GM13976 (cell line): ENCODE data around the gene A1BG.

ENCODE experiments used
- DNase-seq: peaks from one replicate; pipeline ENCODE4 v3.0.0; 2012; ENCODE audit warnings: low spot score
- in situ Hi-C: fragments of 300-500 bp; cut with MboI; formaldehyde crosslinking; loops from one replicate; pipeline ENCODE4 v1.12.0; 2022; ENCODE audit warnings: low sequenced_read_pairs, mixed read lengths, inconsistent platforms; ENCODE audit not compliant: unreplicated experiment
- TF ChIP-seq, protein P1 (sequence below): IDR thresholded peaks from 2 replicates; pipeline ENCODE4 v1.5.1; 2012; ENCODE audit warnings: borderline replicate concordance, mild to moderate bottlenecking; ENCODE audit not compliant: insufficient read depth; ENCODE audit errors: extremely low read depth, missing control alignments, control extremely low read depth

The A1BG gene

DNA sequence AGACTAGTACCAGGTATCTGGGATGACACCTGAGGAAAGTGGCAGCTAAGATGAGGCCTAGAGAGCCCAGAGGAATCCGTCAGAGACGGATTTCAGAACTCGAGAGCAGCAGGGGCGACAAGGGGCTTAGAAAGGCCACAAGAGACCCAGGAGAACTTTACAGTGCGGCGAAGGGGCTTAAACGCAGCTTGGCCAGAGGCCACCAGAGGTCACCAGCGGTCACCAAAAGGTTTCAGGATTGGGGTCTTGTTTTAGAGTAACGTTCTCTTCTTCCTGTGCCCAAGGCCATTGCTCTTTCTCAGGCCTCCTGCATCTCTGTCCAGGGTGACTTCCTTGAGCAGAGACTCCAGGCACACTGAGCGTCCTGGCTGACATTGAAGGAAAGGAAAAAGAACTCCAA lies 24.3 kb downstream of the A1BG start:
- DNase-seq, result no peak
- in situ Hi-C loops, result no loop called here
- TF ChIP-seq, protein P1, sequence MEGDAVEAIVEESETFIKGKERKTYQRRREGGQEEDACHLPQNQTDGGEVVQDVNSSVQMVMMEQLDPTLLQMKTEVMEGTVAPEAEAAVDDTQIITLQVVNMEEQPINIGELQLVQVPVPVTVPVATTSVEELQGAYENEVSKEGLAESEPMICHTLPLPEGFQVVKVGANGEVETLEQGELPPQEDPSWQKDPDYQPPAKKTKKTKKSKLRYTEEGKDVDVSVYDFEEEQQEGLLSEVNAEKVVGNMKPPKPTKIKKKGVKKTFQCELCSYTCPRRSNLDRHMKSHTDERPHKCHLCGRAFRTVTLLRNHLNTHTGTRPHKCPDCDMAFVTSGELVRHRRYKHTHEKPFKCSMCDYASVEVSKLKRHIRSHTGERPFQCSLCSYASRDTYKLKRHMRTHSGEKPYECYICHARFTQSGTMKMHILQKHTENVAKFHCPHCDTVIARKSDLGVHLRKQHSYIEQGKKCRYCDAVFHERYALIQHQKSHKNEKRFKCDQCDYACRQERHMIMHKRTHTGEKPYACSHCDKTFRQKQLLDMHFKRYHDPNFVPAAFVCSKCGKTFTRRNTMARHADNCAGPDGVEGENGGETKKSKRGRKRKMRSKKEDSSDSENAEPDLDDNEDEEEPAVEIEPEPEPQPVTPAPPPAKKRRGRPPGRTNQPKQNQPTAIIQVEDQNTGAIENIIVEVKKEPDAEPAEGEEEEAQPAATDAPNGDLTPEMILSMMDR, result peak; percentile 13

DNA sequence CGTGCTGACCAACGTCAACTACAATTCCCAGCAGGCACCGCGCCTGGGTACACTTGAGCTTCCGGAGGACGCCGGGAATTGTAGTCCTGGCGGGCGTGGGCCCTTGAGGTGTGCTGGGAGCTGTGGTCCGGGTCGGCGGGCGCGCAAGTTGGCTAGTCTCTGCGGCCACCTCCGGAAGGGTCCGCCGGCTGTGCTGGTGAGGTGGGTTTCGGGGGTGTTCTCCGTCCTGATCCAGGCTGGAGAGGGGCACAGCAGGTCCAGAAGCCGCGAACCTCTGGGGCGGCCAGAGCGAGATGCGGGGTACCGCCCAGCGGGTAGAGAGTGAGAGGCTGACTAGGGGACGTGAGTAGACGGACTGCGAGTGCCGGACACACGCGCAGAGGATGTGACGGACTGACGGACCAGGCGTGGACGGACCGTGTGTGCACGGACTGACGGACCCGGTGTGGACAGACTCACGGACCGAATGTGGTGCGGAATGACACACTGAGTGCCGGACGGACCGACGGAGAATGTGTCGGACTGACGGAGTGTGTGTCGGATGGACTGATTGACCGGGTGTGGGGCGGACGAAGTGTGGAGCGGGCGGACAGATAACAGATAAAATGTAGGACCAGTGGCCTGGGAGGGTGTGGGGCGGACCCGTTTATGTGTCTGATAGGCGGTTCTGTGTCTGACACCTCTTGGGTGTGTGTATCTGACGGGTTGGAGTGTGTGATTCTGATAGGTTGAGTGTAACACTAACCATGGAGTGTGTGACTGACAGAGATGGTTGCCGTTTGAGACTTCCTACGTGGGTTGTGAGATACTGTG lies 26.2 kb downstream of the A1BG start, which contains the start of gene ZSCAN22:
TSS of gene ZSCAN22 (plus strand) at position 81 of the 813 bp plus-strand sequence. CDS start 7,809 bp downstream, outside the sequence.
- in situ Hi-C loops, result no loop called here
- peak; percentile 97 for DNase-seq
- TF ChIP-seq, protein P1, result no peak

DNA sequence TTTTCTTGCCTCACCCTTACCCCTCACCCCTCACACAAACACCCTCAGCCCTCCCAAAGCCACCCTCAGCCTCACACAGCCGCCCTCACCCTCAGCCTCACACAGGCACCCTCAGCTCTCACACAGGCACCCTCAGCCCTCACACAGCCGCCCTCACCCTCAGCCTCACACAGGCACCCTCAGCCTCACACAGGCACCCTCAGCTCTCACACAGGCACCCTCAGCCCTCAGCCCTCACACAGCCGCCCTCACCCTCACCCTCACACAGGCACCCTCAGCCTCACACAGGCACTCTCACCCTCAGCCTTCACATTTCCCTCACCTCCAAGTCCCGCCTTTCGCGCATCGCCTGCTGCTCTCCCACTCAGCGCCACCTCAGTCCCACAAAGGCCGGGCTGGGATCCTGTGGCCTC lies 26.8 kb downstream of the A1BG start:
- in situ Hi-C loops, result no loop called here
- no peak for DNase-seq
- TF ChIP-seq, protein P1, result no peak

DNA sequence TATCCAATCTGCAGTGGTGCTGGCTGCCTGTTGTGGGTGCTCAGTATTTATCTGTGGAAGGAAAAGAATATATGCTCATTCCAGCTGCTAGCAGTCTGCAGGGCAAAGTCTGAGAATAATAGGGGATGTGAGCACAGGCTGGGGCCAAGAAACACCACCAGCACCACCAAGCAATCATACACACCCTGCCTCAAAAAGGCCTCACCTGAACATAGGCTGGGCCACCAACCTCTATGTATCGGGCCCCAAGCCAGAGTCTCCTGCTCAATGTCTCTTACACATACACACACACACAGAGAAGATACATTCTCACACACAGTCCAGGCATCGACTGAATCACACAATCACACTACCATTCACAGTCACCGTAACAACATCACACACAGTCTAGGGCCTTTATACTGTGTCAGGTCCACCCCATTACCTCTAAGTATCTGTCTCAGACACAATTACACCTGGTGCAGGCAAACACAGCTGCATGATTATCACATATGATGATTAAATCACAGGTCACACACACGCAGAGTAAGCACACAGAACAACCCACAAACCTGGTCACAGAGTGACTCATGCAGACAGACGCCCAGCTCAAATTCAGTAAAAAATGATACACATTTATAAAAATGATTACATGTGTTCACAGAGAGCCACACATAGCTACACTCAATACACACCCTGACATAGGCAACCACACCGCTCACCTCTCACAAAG lies 27.8 kb downstream of the A1BG start:
- no peak for DNase-seq
- in situ Hi-C loops, result no loop called here
- TF ChIP-seq, protein P1, result no peak

DNA sequence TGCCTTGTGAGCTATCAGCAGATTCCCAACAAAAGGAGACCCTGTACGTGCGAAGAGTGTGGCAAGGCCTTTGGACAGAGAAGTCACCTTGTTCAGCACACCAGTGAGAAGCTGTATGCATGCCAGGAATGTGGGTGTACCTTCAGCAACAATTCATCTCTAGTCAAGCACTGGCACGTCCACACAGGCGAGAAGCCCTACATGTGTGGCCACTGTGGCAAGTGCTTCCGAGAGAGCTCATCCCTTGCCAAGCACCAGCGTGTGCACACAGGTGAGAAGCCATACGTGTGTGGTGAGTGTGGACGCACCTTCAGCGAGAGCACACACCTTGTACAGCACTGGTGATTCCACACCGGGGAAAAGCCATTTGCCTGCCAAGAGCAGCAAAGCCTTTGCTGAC lies 34.1 kb downstream of the A1BG start:
- TF ChIP-seq, protein P1, result no peak

DNA sequence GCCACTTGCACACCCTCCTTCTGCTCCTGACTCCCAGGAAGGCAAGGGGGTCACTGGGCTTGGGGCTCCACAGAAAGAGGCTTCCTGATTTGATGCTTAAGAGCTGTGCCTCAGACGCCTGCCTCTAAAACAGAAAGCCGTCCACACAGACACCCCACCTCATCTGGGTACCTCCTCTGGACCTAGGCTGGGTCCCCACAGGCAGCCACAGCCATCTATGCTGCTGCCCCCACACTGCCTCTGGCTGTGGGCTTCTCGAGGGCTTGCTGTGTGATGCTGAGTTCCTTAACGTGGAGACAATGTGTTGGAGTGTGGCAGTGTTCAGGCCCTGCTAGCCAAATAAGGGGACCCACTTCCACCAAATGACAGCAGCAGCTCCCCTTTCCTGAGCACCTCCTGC lies 35.0 kb downstream of the A1BG start:
- in situ Hi-C loops, result no loop called here
- DNase-seq, result no peak
- TF ChIP-seq, protein P1, result no peak

More for the DNA sequence above, 34.1 kb downstream of the A1BG start:
- DNase-seq, result no peak
- in situ Hi-C loops, result no loop called here
